Measurements from ENCODE around the gene C1R. TPM values are rescaled to one million over a fixed set of nuclear protein-coding genes. Genes with fewer than 3 reads are reported as not detected.
"Not testable (repeated sequence)": the region's sequence is repeated elsewhere in the genome, so short reads cannot be mapped to it uniquely, and the experiment has no call there.

Gene C1R
- polyA plus RNA-seq, 1 of the 3 experiments (the other 2 are of a cell fraction) = 20.1 TPM

- TF ChIP-seq GATA2 (CRISPR knock-in tag; IDR thresholded peaks at IDR 0.05) = no peak
- TF ChIP-seq RXRA (IDR thresholded peaks at IDR 0.05; ENCODE audit: borderline replicate concordance, low read depth) = no peak
- TF ChIP-seq MAX (IDR thresholded peaks at IDR 0.05; ENCODE audit: low read depth) = no peak
- H3K4me1 ChIP-seq (ENCODE audit: control insufficient read depth in 1 of 2, insufficient read depth in 2 of 2, low read depth in 1 of 2, low read length in 1 of 2) = no peaks in the 10 kb centered on the region
- no peaks in the 10 kb centered on the region for H3K9me2 ChIP-seq
- CTCF ChIA-PET = interaction anchor here (0.8 to 1.6 kb wide), 5 partner anchors 15 to 134 kb away, joined by 3 to 5 read pairs (median 3); no protein-coding TSS in a partner anchor
- H4K20me1 ChIP-seq (ENCODE audit: insufficient read depth) = no peaks in the 10 kb centered on the region
- no peaks in the 10 kb centered on the region for H3K9me3 ChIP-seq
- no peak for DNase-seq
- no peak overlapping the region for H3K4me3 ChIP-seq (ENCODE audit: low read depth in 2 of 2, low read length in 1 of 2)
- no peak overlapping the region for H3K9ac ChIP-seq
- no peaks in the 10 kb centered on the region for H3F3A ChIP-seq (replicated peaks; ENCODE audit: insufficient read depth)
- H2AFZ ChIP-seq (ENCODE audit: low read depth) = no peak overlapping the region
- peaks cover 36% of the 10 kb centered on the region; the same call in 1 of the 2 replicates for H3K27me3 ChIP-seq (ENCODE audit: insufficient read depth)
- no peaks in the 10 kb centered on the region for H3K36me3 ChIP-seq (replicated peaks in 1 of 2; ENCODE audit: control insufficient read depth in 1 of 2, insufficient read depth in 2 of 2, low read length in 1 of 2)
- H3K27ac ChIP-seq (ENCODE audit: low read depth in 2 of 2, low read length in 1 of 2) = no peak overlapping the region
- no peaks in the 10 kb centered on the region for H3K79me2 ChIP-seq (ENCODE audit: insufficient read depth)
- POLR2A ChIA-PET = no interaction called here
- WGBS (ENCODE audit: low lambda C conversion rate) = 50% methylated on average over 3 of the region's 3 CpGs
- no peak overlapping the region for H3K4me2 ChIP-seq
Measured at GRCh38 chr12:7058163-7058845, 33.9 kb downstream of the C1R start.

GRCh38 chr12:7055736-7056135 lies 36.5 kb downstream of the C1R start:
- ChIA-PET CTCF (interaction anchor here (0.7 to 1.8 kb wide), 3 partner anchors 11 to 23 kb away, joined by 3 read pairs; no protein-coding TSS in a partner anchor), POLR2A (interaction anchor here (0.6 kb wide), 1 partner anchor 20 kb away, joined by 3 read pairs; no protein-coding TSS in a partner anchor)
- not testable (repeated sequence) for H3K79me2 ChIP-seq (ENCODE audit: insufficient read depth); H3K9ac ChIP-seq; H3K4me2 ChIP-seq; H3K9me2 ChIP-seq; H3K27ac ChIP-seq (ENCODE audit: low read depth in 2 of 2, low read length in 1 of 2); H3K4me1 ChIP-seq (ENCODE audit: control insufficient read depth in 1 of 2, insufficient read depth in 2 of 2, low read depth in 1 of 2, low read length in 1 of 2); H3K36me3 ChIP-seq (replicated peaks in 1 of 2; ENCODE audit: control insufficient read depth in 1 of 2, insufficient read depth in 2 of 2, low read length in 1 of 2); H2AFZ ChIP-seq (ENCODE audit: low read depth); H3K9me3 ChIP-seq; H3K4me3 ChIP-seq (ENCODE audit: low read depth in 2 of 2, low read length in 1 of 2); DNase-seq; H4K20me1 ChIP-seq (ENCODE audit: insufficient read depth); H3F3A ChIP-seq (replicated peaks; ENCODE audit: insufficient read depth)
- H3K27me3 ChIP-seq (ENCODE audit: insufficient read depth) = peaks cover 41% of the 10 kb centered on the region
- WGBS (ENCODE audit: low lambda C conversion rate) = 60% methylated on average over 2 of the region's 2 CpGs

- POLR2A ChIA-PET = no interaction called here
Measured at GRCh38 chr12:7054925-7055324, 37.3 kb downstream of the C1R start.

GRCh38 chr12:7049973-7050372 lies 42.3 kb downstream of the C1R start:
- H3F3A ChIP-seq (replicated peaks; ENCODE audit: insufficient read depth); DNase-seq; H2AFZ ChIP-seq (ENCODE audit: low read depth); H3K36me3 ChIP-seq (replicated peaks in 1 of 2; ENCODE audit: control insufficient read depth in 1 of 2, insufficient read depth in 2 of 2, low read length in 1 of 2); H3K79me2 ChIP-seq (ENCODE audit: insufficient read depth); H3K4me2 ChIP-seq; H3K27ac ChIP-seq (ENCODE audit: low read depth in 2 of 2, low read length in 1 of 2); H3K9me2 ChIP-seq; H3K9me3 ChIP-seq; POLR2A ChIA-PET; H3K4me1 ChIP-seq (ENCODE audit: control insufficient read depth in 1 of 2, insufficient read depth in 2 of 2, low read depth in 1 of 2, low read length in 1 of 2); H4K20me1 ChIP-seq (ENCODE audit: insufficient read depth); H3K9ac ChIP-seq; H3K4me3 ChIP-seq (ENCODE audit: low read depth in 2 of 2, low read length in 1 of 2): not testable (repeated sequence)
- H3K27me3 ChIP-seq (ENCODE audit: insufficient read depth) = peaks cover 16% of the 10 kb centered on the region
- WGBS (ENCODE audit: low lambda C conversion rate) = 49% methylated on average over 3 of the region's 3 CpGs
- CTCF ChIA-PET = interaction anchor here (1.7 kb wide), 1 partner anchor 43 kb away, joined by 4 read pairs; no protein-coding TSS in a partner anchor

More at GRCh38 chr12:7054925-7055324, 37.3 kb downstream of the C1R start:
- H3K27ac ChIP-seq (ENCODE audit: low read depth in 2 of 2, low read length in 1 of 2) = no peak overlapping the region
- no peaks in the 10 kb centered on the region for H3K4me1 ChIP-seq (ENCODE audit: control insufficient read depth in 1 of 2, insufficient read depth in 2 of 2, low read depth in 1 of 2, low read length in 1 of 2)
- no peaks in the 10 kb centered on the region for H3K36me3 ChIP-seq (replicated peaks in 1 of 2; ENCODE audit: control insufficient read depth in 1 of 2, insufficient read depth in 2 of 2, low read length in 1 of 2)
- H3F3A ChIP-seq (replicated peaks; ENCODE audit: insufficient read depth) = no peaks in the 10 kb centered on the region
- H3K4me3 ChIP-seq (ENCODE audit: low read depth in 2 of 2, low read length in 1 of 2) = no peak overlapping the region
- no peak overlapping the region for H2AFZ ChIP-seq (ENCODE audit: low read depth)
- no peak for DNase-seq
- TF ChIP-seq EZH2phosphoT487 (IDR thresholded peaks at IDR 0.05; ENCODE audit: borderline replicate concordance, low read depth) (no peak), RAD21 (IDR thresholded peaks at IDR 0.05; ENCODE audit: low read length) (no peak), FOXJ3 (CRISPR knock-in tag; IDR thresholded peaks at IDR 0.05) (no peak)
- no peak overlapping the region for H3K4me2 ChIP-seq
- peaks cover 40% of the 10 kb centered on the region for H3K27me3 ChIP-seq (ENCODE audit: insufficient read depth)
- no peaks in the 10 kb centered on the region for H3K79me2 ChIP-seq (ENCODE audit: insufficient read depth)
- CTCF ChIA-PET = interaction anchor here (0.8 to 1.8 kb wide), 3 partner anchors 10 to 58 kb away, joined by 3 to 5 read pairs (median 3); no protein-coding TSS in a partner anchor
- no peaks in the 10 kb centered on the region for H4K20me1 ChIP-seq (ENCODE audit: insufficient read depth)
- H3K9me3 ChIP-seq = no peaks in the 10 kb centered on the region
- WGBS (ENCODE audit: low lambda C conversion rate) = 12% methylated on average over 4 of the region's 4 CpGs
- H3K9ac ChIP-seq = no peak overlapping the region
- no peaks in the 10 kb centered on the region for H3K9me2 ChIP-seq

GRCh38 chr12:7049445-7049951 lies 42.7 kb downstream of the C1R start:
- CTCF ChIA-PET = interaction anchor here (1.2 to 1.7 kb wide), 3 partner anchors 42 to 64 kb away, joined by 4 read pairs; no protein-coding TSS in a partner anchor
- H3F3A ChIP-seq (replicated peaks; ENCODE audit: insufficient read depth) = not testable (repeated sequence)

More at GRCh38 chr12:7049445-7049951, 42.7 kb downstream of the C1R start:
- H3K27me3 ChIP-seq (ENCODE audit: insufficient read depth) = peaks cover 12% of the 10 kb centered on the region
- H4K20me1 ChIP-seq (ENCODE audit: insufficient read depth); H2AFZ ChIP-seq (ENCODE audit: low read depth); H3K4me3 ChIP-seq (ENCODE audit: low read depth in 2 of 2, low read length in 1 of 2); H3K4me1 ChIP-seq (ENCODE audit: control insufficient read depth in 1 of 2, insufficient read depth in 2 of 2, low read depth in 1 of 2, low read length in 1 of 2); H3K9me3 ChIP-seq; H3K27ac ChIP-seq (ENCODE audit: low read depth in 2 of 2, low read length in 1 of 2); H3K4me2 ChIP-seq; H3K36me3 ChIP-seq (replicated peaks in 1 of 2; ENCODE audit: control insufficient read depth in 1 of 2, insufficient read depth in 2 of 2, low read length in 1 of 2); H3K79me2 ChIP-seq (ENCODE audit: insufficient read depth); H3K9ac ChIP-seq; POLR2A ChIA-PET; H3K9me2 ChIP-seq; DNase-seq: not testable (repeated sequence)
- 65% methylated on average over 10 of the region's 10 CpGs for WGBS (ENCODE audit: low lambda C conversion rate)

Data from SK-N-SH (cell line).